Liver (tissue), 9 donors: ENCODE measurements around the gene KCNK18. TPM values are rescaled to one million over a fixed set of nuclear protein-coding genes. Genes with fewer than 3 reads are reported as not detected.

Experiments used
- DNase-seq: peaks from one replicate; pipeline ENCODE4 v3.0.0-alpha.2; 2017; ENCODE audit warnings: low spot score
- H3K27ac ChIP-seq, 2 donors: one replicate each; pipeline ENCODE4 v1.7.0; 2013; ENCODE audit warnings: inconsistent platforms in 2 of 2, low read length in 2 of 2, control low read depth in 1 of 2, low read depth in 1 of 2, mild to moderate bottlenecking in 1 of 2
- H3K27me3 ChIP-seq, 4 donors: one replicate each; pipeline versions ENCODE4 v1.6.1 to v1.7.0; 2013; ENCODE audit warnings: low read length in 3 of 4, inconsistent platforms in 1 of 4, mild to moderate bottlenecking in 1 of 4, moderate library complexity in 1 of 4; ENCODE audit not compliant: control insufficient read depth in 4 of 4, insufficient read depth in 4 of 4
- H3K36me3 ChIP-seq, 4 donors: one replicate each; pipeline versions ENCODE4 v1.6.1 to v1.7.0; 2013; ENCODE audit warnings: low read length in 3 of 4, mild to moderate bottlenecking in 3 of 4, low read depth in 1 of 4, moderate library complexity in 1 of 4; ENCODE audit not compliant: control insufficient read depth in 4 of 4, insufficient read depth in 3 of 4
- H3K4me1 ChIP-seq, 4 donors: one replicate each; pipeline versions ENCODE4 v1.6.1 to v1.7.0; 2013; ENCODE audit warnings: low read length in 3 of 4, mild to moderate bottlenecking in 3 of 4, moderate library complexity in 1 of 4; ENCODE audit not compliant: control insufficient read depth in 4 of 4, insufficient read depth in 4 of 4
- H3K4me3 ChIP-seq, 3 donors: one replicate each; pipeline versions ENCODE4 v1.6.1 to v1.7.0; 2013; ENCODE audit warnings: low read length in 3 of 3, control low read depth in 1 of 3, low read depth in 1 of 3, mild to moderate bottlenecking in 1 of 3
- H3K9ac ChIP-seq, 2 donors: one replicate each; pipeline ENCODE4 v1.7.0; 2013; ENCODE audit warnings: low read length in 2 of 2, mild to moderate bottlenecking in 2 of 2, moderate library complexity in 2 of 2, control low read depth in 1 of 2, low read depth in 1 of 2
- H3K9me3 ChIP-seq, 4 donors: one replicate each; pipeline versions ENCODE4 v1.6.1 to v1.7.0; 2013; ENCODE audit warnings: low read length in 3 of 4; ENCODE audit not compliant: control insufficient read depth in 4 of 4
- ATF3 ChIP-seq: IDR thresholded peaks from 2 replicates; pipeline ENCODE4 v1.6.1; 2016; ENCODE audit warnings: antibody characterized with exemption
- CTCF ChIP-seq: fragments of 150-350 bp; IDR thresholded peaks from 2 replicates; pipeline ENCODE4 v1.5.1; 2017; ENCODE audit warnings: improper control_type of control experiment, low read depth, low read length; ENCODE audit not compliant: missing input control
- EGR1 ChIP-seq, 2 donors: IDR thresholded peaks; 2 replicates each; pipeline ENCODE4 v1.6.1; 2016 to 2018; ENCODE audit warnings: antibody characterized with exemption in 2 of 2, low read depth in 2 of 2
- FOXA1 ChIP-seq: IDR thresholded peaks from 2 replicates; pipeline ENCODE4 v1.6.1; 2016; ENCODE audit warnings: antibody characterized with exemption
- FOXA2 ChIP-seq: IDR thresholded peaks from 2 replicates; pipeline ENCODE4 v1.6.1; 2016; ENCODE audit warnings: antibody characterized with exemption
- GABPA ChIP-seq, 2 donors: IDR thresholded peaks in 1 of 2; conservative IDR thresholded peaks in 1 of 2; 2 replicates each; pipeline ENCODE4 v1.6.1; 2016; ENCODE audit warnings: antibody characterized with exemption in 2 of 2, mild to moderate bottlenecking in 1 of 2, moderate library complexity in 1 of 2
- HNF4G ChIP-seq: IDR thresholded peaks from 2 replicates; pipeline ENCODE4 v1.6.1; 2016; ENCODE audit warnings: antibody characterized with exemption
- JUND ChIP-seq, 2 donors: IDR thresholded peaks; 2 replicates each; pipeline ENCODE4 v1.6.1; 2016; ENCODE audit warnings: antibody characterized with exemption in 2 of 2
- NR2F2 ChIP-seq: IDR thresholded peaks from 2 replicates; pipeline ENCODE4 v1.6.1; 2016; ENCODE audit warnings: antibody characterized with exemption
- RAD21 ChIP-seq, 2 donors: IDR thresholded peaks; 2 replicates each; pipeline ENCODE4 v1.6.1; 2016; ENCODE audit warnings: antibody characterized with exemption in 2 of 2, mild to moderate bottlenecking in 2 of 2
- RXRA ChIP-seq, 2 donors: IDR thresholded peaks; 2 replicates each; pipeline ENCODE4 v1.6.1; 2017 to 2018; ENCODE audit warnings: antibody characterized with exemption in 2 of 2, mild to moderate bottlenecking in 1 of 2
- SP1 ChIP-seq: IDR thresholded peaks from 2 replicates; pipeline ENCODE4 v1.6.1; 2018; ENCODE audit warnings: antibody characterized with exemption, mild to moderate bottlenecking
- YY1 ChIP-seq: IDR thresholded peaks from 2 replicates; pipeline ENCODE4 v1.6.1; 2016; ENCODE audit warnings: antibody characterized with exemption, mild to moderate bottlenecking
- WGBS: extraction: QIAGEN DNeasy Blood & Tissue Kit; methylation state at CpG from one replicate; pipeline ENCODE4 v1.1.7; 2013; 5-methylcytosine and 5-hydroxymethylcytosine counted together
- polyA plus RNA-seq, 2 donors: library from polyadenylated mRNA; stranded (reverse) in 1 of 2; unstranded in 1 of 2; fragments of 200-250 nt in 1 of 2; fragments of >200 nt in 1 of 2; fragmentation: Nextera tagmentation in 1 of 2; extraction: Ambion mirVana in 1 of 2; gene quantifications; one replicate each; pipeline versions ENCODE4 v1.2.1 to v1.2.3, GENCODE V29; 2013 to 2015
- total RNA-seq, 2 donors: library from RNA; depleted of rRNA; stranded (reverse); fragments of >200 nt; gene quantifications; one replicate each; pipeline ENCODE4 v1.2.3, GENCODE V29; 2014
- TF ChIP-seq, protein P1 (sequence below): IDR thresholded peaks from 2 replicates; pipeline ENCODE4 v1.6.1; 2016; ENCODE audit warnings: antibody characterized with exemption, mild to moderate bottlenecking
- TF ChIP-seq, protein P2 (sequence below): IDR thresholded peaks from 2 replicates; pipeline ENCODE4 v1.6.1; 2016; ENCODE audit warnings: antibody characterized with exemption
- donor health status: healthy.
- donor health status: healthy.
- donor health status: healthy.
- donor health status: healthy.
- donor health status: healthy.

KCNK18 gene
- total and polyA plus RNA-seq, 4 donors, result not detected

- TF ChIP-seq, protein P1, sequence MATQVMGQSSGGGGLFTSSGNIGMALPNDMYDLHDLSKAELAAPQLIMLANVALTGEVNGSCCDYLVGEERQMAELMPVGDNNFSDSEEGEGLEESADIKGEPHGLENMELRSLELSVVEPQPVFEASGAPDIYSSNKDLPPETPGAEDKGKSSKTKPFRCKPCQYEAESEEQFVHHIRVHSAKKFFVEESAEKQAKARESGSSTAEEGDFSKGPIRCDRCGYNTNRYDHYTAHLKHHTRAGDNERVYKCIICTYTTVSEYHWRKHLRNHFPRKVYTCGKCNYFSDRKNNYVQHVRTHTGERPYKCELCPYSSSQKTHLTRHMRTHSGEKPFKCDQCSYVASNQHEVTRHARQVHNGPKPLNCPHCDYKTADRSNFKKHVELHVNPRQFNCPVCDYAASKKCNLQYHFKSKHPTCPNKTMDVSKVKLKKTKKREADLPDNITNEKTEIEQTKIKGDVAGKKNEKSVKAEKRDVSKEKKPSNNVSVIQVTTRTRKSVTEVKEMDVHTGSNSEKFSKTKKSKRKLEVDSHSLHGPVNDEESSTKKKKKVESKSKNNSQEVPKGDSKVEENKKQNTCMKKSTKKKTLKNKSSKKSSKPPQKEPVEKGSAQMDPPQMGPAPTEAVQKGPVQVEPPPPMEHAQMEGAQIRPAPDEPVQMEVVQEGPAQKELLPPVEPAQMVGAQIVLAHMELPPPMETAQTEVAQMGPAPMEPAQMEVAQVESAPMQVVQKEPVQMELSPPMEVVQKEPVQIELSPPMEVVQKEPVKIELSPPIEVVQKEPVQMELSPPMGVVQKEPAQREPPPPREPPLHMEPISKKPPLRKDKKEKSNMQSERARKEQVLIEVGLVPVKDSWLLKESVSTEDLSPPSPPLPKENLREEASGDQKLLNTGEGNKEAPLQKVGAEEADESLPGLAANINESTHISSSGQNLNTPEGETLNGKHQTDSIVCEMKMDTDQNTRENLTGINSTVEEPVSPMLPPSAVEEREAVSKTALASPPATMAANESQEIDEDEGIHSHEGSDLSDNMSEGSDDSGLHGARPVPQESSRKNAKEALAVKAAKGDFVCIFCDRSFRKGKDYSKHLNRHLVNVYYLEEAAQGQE, result no peak
- TF ChIP-seq SP1, result no peak
- no peak for TF ChIP-seq RXRA (IDR thresholded peaks at IDR 0.05)
- TF ChIP-seq JUND (IDR thresholded peaks at IDR 0.05), result no peak
- no peak for TF ChIP-seq RAD21 (IDR thresholded peaks at IDR 0.05)
- TF ChIP-seq EGR1 (IDR thresholded peaks at IDR 0.05; ENCODE audit: low read depth in 2 of 2), result no peak
Observed at GRCh38 chr10:117254774-117255735, 57.8 kb downstream of the KCNK18 start (continued).

- no peak for DNase-seq
- WGBS, result 97% methylated on average over 9 of the region's 9 CpGs
- Histone ChIP-seq H3K9ac (no peak overlapping the region), H3K36me3 (no peaks in the 10 kb centered on the region), H3K9me3 (no peaks in the 10 kb centered on the region), H3K27ac (no peak overlapping the region), H3K4me1 (no peaks in the 10 kb centered on the region), H3K27me3 (no peaks in the 10 kb centered on the region), H3K4me3 (no peak overlapping the region)
- no peak for TF ChIP-seq HNF4G
- no peak for TF ChIP-seq YY1
- TF ChIP-seq FOXA2, result no peak
- no peak for TF ChIP-seq EGR1 (IDR thresholded peaks at IDR 0.05; ENCODE audit: low read depth in 2 of 2)
- TF ChIP-seq NR2F2, result no peak
- TF ChIP-seq, protein P1, result no peak
- TF ChIP-seq, protein P2, sequence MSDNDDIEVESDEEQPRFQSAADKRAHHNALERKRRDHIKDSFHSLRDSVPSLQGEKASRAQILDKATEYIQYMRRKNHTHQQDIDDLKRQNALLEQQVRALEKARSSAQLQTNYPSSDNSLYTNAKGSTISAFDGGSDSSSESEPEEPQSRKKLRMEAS, result no peak
- TF ChIP-seq CTCF, result no peak
- no peak for TF ChIP-seq GABPA (IDR thresholded peaks at IDR 0.05 in 1 of 2, conservative IDR thresholded peaks at IDR 0.05 in 1 of 2)
- TF ChIP-seq ATF3, result no peak
- TF ChIP-seq FOXA1, result no peak
Observed at GRCh38 chr10:117255835-117256460, 58.7 kb downstream of the KCNK18 start.
